Measurements from ENCODE around the gene IL15. TPM values are rescaled to one million over a fixed set of nuclear protein-coding genes. Genes with fewer than 3 reads are reported as not detected.

IL15 gene
- total RNA-seq, 1 donor from 2014 or later = 0.98 TPM

- no peak overlapping the region for H3K27ac Mint-ChIP-seq
- H3K9me3 Mint-ChIP-seq (ENCODE audit: low read depth) = no peaks in the 10 kb centered on the region
- H3K36me3 Mint-ChIP-seq (ENCODE audit: insufficient read depth) = no peaks in the 10 kb centered on the region
- H3K27me3 Mint-ChIP-seq = no peaks in the 10 kb centered on the region
- H3K4me3 Mint-ChIP-seq (ENCODE audit: low read depth) = no peak overlapping the region
- no peak for TF ChIP-seq CTCF (IDR thresholded peaks at IDR 0.05; ENCODE audit: unreplicated experiment)
- DNase-seq (ENCODE audit: low spot score, unreplicated experiment) = no peak
- no peaks in the 10 kb centered on the region for H3K4me1 Mint-ChIP-seq (ENCODE audit: low read depth)
These were observed 21.3 kb downstream of the IL15 start for GRCh38 chr4:141657550-141658250.

- H3K4me1 Mint-ChIP-seq (ENCODE audit: low read depth) = no peaks in the 10 kb centered on the region
- no peak for DNase-seq (ENCODE audit: low spot score, unreplicated experiment)
- H3K27ac Mint-ChIP-seq = no peak overlapping the region
- H3K36me3 Mint-ChIP-seq (ENCODE audit: insufficient read depth) = no peaks in the 10 kb centered on the region
- no peak for TF ChIP-seq CTCF (IDR thresholded peaks at IDR 0.05; ENCODE audit: unreplicated experiment)
- no peak overlapping the region for H3K4me3 Mint-ChIP-seq (ENCODE audit: low read depth)
- H3K27me3 Mint-ChIP-seq = no peaks in the 10 kb centered on the region
- no peaks in the 10 kb centered on the region for H3K9me3 Mint-ChIP-seq (ENCODE audit: low read depth)
These were observed 21.9 kb downstream of the IL15 start for GRCh38 chr4:141658309-141658708.

GRCh38 chr4:141659539-141659938 lies 23.2 kb downstream of the IL15 start:
- no peaks in the 10 kb centered on the region for H3K36me3 Mint-ChIP-seq (ENCODE audit: insufficient read depth)
- no peak overlapping the region for H3K4me3 Mint-ChIP-seq (ENCODE audit: low read depth)
- H3K27me3 Mint-ChIP-seq = no peaks in the 10 kb centered on the region
- no peak for TF ChIP-seq CTCF (IDR thresholded peaks at IDR 0.05; ENCODE audit: unreplicated experiment)
- no peak overlapping the region for H3K27ac Mint-ChIP-seq
- no peaks in the 10 kb centered on the region for H3K4me1 Mint-ChIP-seq (ENCODE audit: low read depth)
- no peak for DNase-seq (ENCODE audit: low spot score, unreplicated experiment)
- H3K9me3 Mint-ChIP-seq (ENCODE audit: low read depth) = no peaks in the 10 kb centered on the region

GRCh38 chr4:141660880-141661279 lies 24.5 kb downstream of the IL15 start:
- H3K4me3 Mint-ChIP-seq (ENCODE audit: low read depth) = no peak overlapping the region
- H3K27me3 Mint-ChIP-seq = no peaks in the 10 kb centered on the region
- DNase-seq (ENCODE audit: low spot score, unreplicated experiment) = no peak
- H3K9me3 Mint-ChIP-seq (ENCODE audit: low read depth) = no peaks in the 10 kb centered on the region
- no peaks in the 10 kb centered on the region for H3K4me1 Mint-ChIP-seq (ENCODE audit: low read depth)
- H3K27ac Mint-ChIP-seq = no peak overlapping the region
- H3K36me3 Mint-ChIP-seq (ENCODE audit: insufficient read depth) = no peaks in the 10 kb centered on the region
- no peak for TF ChIP-seq CTCF (IDR thresholded peaks at IDR 0.05; ENCODE audit: unreplicated experiment)

- no peak overlapping the region for H3K27ac Mint-ChIP-seq
- DNase-seq (ENCODE audit: low spot score, unreplicated experiment) = no peak
- no peak for TF ChIP-seq CTCF (IDR thresholded peaks at IDR 0.05; ENCODE audit: unreplicated experiment)
These were observed 32.0 kb downstream of the IL15 start for GRCh38 chr4:141668200-141668910.

More at GRCh38 chr4:141668200-141668910, 32.0 kb downstream of the IL15 start:
- no peaks in the 10 kb centered on the region for H3K27me3 Mint-ChIP-seq
- no peaks in the 10 kb centered on the region for H3K4me1 Mint-ChIP-seq (ENCODE audit: low read depth)
- no peaks in the 10 kb centered on the region for H3K36me3 Mint-ChIP-seq (ENCODE audit: insufficient read depth)
- no peaks in the 10 kb centered on the region for H3K9me3 Mint-ChIP-seq (ENCODE audit: low read depth)
- H3K4me3 Mint-ChIP-seq (ENCODE audit: low read depth) = no peak overlapping the region
